HEK293 (cell line): ENCODE results near the gene RSU1.

Experiments
- EGR2 ChIP-seq: fragments of 450-650 bp; formaldehyde crosslinking; IDR thresholded peaks from 2 replicates; pipeline ENCODE4 v1.5.1; 2016; ENCODE audit warnings: low read depth, missing biosample characterization, missing genetic modification characterization
- KLF1 ChIP-seq: fragments of 450-650 bp; formaldehyde crosslinking; IDR thresholded peaks from 2 replicates; pipeline ENCODE4 v1.5.1; 2016; ENCODE audit warnings: missing biosample characterization, missing genetic modification characterization
- SALL2 ChIP-seq: fragments of 450-650 bp; formaldehyde crosslinking; IDR thresholded peaks from 2 replicates; pipeline ENCODE4 v1.5.0; 2017; ENCODE audit warnings: missing biosample characterization, mild to moderate bottlenecking, missing genetic modification characterization, borderline replicate concordance
- TCF7L2 ChIP-seq: IDR thresholded peaks from 2 replicates; pipeline ENCODE4 v1.6.1; 2011; ENCODE audit warnings: low read depth, mild to moderate bottlenecking, inconsistent platforms, low read length, moderate library complexity, borderline replicate concordance
- YY1 ChIP-seq: fragments of 450-650 bp; formaldehyde crosslinking; IDR thresholded peaks from 2 replicates; pipeline ENCODE4 v1.5.1; 2018; ENCODE audit warnings: missing biosample characterization, missing genetic modification characterization
- ZNF114 ChIP-seq: fragments of 450-650 bp; formaldehyde crosslinking; IDR thresholded peaks from 2 replicates; pipeline ENCODE4 v1.5.0; 2017; ENCODE audit warnings: missing biosample characterization, missing genetic modification characterization
- ZNF416 ChIP-seq: fragments of 450-650 bp; formaldehyde crosslinking; IDR thresholded peaks from 2 replicates; pipeline ENCODE4 v1.5.1; 2016; ENCODE audit warnings: missing biosample characterization, missing genetic modification characterization
- ZNF530 ChIP-seq: fragments of 450-650 bp; formaldehyde crosslinking; IDR thresholded peaks from 2 replicates; pipeline ENCODE4 v1.5.1; 2016; ENCODE audit warnings: low read depth, missing biosample characterization, missing genetic modification characterization
- ZNF549 ChIP-seq: fragments of 450-650 bp; IDR thresholded peaks from 2 replicates; pipeline ENCODE4 v1.5.1; 2018; ENCODE audit warnings: missing biosample characterization, missing genetic modification characterization, mild to moderate bottlenecking, inconsistent platforms, moderate library complexity
- ZNF830 ChIP-seq: fragments of 450-650 bp; IDR thresholded peaks from 2 replicates; pipeline ENCODE4 v1.5.0; 2018; ENCODE audit warnings: missing biosample characterization, missing genetic modification characterization, low read depth, mild to moderate bottlenecking, moderate library complexity
- TF ChIP-seq, protein P1 (sequence below): fragments of 450-650 bp; formaldehyde crosslinking; IDR thresholded peaks from 2 replicates; pipeline ENCODE4 v1.5.1; 2016; ENCODE audit warnings: missing biosample characterization, missing genetic modification characterization
- TF ChIP-seq, protein P2 (sequence below): fragments of 450-650 bp; formaldehyde crosslinking; IDR thresholded peaks from 2 replicates; pipeline ENCODE4 v1.5.1; 2016; ENCODE audit warnings: missing biosample characterization, missing genetic modification characterization
- TF ChIP-seq, protein P3 (sequence below): fragments of 450-650 bp; formaldehyde crosslinking; IDR thresholded peaks from 2 replicates; pipeline ENCODE4 v1.5.1; 2016; ENCODE audit warnings: missing biosample characterization, missing genetic modification characterization
- TF ChIP-seq, protein P4 (sequence below): IDR thresholded peaks from 2 replicates; pipeline ENCODE4 v1.6.1; 2011; ENCODE audit warnings: mild to moderate bottlenecking, low read depth, low read length, borderline replicate concordance

GRCh38 chr10:16794005-16794404, 23.2 kb downstream of the RSU1 start:
- TF ChIP-seq, protein P1, sequence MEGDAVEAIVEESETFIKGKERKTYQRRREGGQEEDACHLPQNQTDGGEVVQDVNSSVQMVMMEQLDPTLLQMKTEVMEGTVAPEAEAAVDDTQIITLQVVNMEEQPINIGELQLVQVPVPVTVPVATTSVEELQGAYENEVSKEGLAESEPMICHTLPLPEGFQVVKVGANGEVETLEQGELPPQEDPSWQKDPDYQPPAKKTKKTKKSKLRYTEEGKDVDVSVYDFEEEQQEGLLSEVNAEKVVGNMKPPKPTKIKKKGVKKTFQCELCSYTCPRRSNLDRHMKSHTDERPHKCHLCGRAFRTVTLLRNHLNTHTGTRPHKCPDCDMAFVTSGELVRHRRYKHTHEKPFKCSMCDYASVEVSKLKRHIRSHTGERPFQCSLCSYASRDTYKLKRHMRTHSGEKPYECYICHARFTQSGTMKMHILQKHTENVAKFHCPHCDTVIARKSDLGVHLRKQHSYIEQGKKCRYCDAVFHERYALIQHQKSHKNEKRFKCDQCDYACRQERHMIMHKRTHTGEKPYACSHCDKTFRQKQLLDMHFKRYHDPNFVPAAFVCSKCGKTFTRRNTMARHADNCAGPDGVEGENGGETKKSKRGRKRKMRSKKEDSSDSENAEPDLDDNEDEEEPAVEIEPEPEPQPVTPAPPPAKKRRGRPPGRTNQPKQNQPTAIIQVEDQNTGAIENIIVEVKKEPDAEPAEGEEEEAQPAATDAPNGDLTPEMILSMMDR (tag by site-specific recombination) = no peak
- TF ChIP-seq EGR2 (tag by site-specific recombination) (no peak), YY1 (tag by site-specific recombination) (no peak), ZNF530 (tag by site-specific recombination) (no peak), ZNF114 (tag by site-specific recombination) (no peak), ZNF830 (no peak), ZNF416 (no peak), TCF7L2 (no peak), SALL2 (tag by site-specific recombination) (no peak), ZNF549 (tag by site-specific recombination) (no peak), KLF1 (tag by site-specific recombination) (no peak)
- TF ChIP-seq, protein P2, sequence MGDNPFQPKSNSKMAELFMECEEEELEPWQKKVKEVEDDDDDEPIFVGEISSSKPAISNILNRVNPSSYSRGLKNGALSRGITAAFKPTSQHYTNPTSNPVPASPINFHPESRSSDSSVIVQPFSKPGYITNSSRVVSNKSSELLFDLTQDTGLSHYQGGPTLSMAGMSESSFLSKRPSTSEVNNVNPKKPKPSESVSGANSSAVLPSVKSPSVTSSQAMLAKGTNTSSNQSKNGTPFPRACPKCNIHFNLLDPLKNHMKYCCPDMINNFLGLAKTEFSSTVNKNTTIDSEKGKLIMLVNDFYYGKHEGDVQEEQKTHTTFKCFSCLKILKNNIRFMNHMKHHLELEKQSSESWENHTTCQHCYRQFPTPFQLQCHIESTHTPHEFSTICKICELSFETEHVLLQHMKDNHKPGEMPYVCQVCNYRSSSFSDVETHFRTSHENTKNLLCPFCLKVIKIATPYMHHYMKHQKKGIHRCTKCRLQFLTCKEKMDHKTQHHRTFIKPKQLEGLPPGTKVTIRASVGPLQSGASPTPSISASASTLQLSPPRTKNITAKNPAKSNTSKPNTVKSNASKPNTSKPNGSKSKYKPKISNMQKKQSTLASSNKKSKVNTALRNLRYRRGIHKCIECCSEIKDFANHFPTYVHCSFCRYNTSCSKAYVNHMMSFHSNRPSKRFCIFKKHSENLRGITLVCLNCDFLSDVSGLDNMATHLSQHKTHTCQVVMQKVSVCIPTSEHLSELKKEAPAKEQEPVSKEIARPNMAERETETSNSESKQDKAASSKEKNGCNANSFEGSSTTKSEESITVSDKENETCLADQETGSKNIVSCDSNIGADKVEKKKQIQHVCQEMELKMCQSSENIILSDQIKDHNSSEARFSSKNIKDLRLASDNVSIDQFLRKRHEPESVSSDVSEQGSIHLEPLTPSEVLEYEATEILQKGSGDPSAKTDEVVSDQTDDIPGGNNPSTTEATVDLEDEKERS = no peak
- TF ChIP-seq, protein P3, sequence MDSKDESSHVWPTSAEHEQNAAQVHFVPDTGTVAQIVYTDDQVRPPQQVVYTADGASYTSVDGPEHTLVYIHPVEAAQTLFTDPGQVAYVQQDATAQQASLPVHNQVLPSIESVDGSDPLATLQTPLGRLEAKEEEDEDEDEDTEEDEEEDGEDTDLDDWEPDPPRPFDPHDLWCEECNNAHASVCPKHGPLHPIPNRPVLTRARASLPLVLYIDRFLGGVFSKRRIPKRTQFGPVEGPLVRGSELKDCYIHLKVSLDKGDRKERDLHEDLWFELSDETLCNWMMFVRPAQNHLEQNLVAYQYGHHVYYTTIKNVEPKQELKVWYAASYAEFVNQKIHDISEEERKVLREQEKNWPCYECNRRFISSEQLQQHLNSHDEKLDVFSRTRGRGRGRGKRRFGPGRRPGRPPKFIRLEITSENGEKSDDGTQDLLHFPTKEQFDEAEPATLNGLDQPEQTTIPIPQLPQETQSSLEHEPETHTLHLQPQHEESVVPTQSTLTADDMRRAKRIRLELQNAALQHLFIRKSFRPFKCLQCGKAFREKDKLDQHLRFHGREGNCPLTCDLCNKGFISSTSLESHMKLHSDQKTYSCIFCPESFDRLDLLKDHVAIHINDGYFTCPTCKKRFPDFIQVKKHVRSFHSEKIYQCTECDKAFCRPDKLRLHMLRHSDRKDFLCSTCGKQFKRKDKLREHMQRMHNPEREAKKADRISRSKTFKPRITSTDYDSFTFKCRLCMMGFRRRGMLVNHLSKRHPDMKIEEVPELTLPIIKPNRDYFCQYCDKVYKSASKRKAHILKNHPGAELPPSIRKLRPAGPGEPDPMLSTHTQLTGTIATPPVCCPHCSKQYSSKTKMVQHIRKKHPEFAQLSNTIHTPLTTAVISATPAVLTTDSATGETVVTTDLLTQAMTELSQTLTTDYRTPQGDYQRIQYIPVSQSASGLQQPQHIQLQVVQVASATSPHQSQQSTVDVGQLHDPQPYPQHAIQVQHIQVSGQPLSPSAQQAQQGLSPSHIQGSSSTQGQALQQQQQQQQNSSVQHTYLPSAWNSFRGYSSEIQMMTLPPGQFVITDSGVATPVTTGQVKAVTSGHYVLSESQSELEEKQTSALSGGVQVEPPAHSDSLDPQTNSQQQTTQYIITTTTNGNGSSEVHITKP = no peak
- TF ChIP-seq, protein P4, sequence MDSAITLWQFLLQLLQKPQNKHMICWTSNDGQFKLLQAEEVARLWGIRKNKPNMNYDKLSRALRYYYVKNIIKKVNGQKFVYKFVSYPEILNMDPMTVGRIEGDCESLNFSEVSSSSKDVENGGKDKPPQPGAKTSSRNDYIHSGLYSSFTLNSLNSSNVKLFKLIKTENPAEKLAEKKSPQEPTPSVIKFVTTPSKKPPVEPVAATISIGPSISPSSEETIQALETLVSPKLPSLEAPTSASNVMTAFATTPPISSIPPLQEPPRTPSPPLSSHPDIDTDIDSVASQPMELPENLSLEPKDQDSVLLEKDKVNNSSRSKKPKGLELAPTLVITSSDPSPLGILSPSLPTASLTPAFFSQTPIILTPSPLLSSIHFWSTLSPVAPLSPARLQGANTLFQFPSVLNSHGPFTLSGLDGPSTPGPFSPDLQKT = no peak
